HepG2 (cell line): ENCODE measurements around the gene MRPL38. TPM values are rescaled to one million over a fixed set of nuclear protein-coding genes. Genes with fewer than 3 reads are reported as not detected.

Experiments
- DMAP1 ChIP-seq: IDR thresholded peaks from 2 replicates; pipeline ENCODE4 v1.6.1; 2016
- ETV5 ChIP-seq: IDR thresholded peaks from 2 replicates; pipeline ENCODE4 v1.6.1; 2018; ENCODE audit warnings: missing biosample characterization, missing genetic modification reagents, inconsistent platforms, borderline replicate concordance
- ETV6 ChIP-seq: sonication (generic); formaldehyde crosslinking; conservative IDR thresholded peaks from 2 replicates; pipeline ENCODE4 v1.4.0; 2020; ENCODE audit warnings: missing genetic modification reagents
- HMGXB4 ChIP-seq, 2 experiments: sonication (generic) in 1 of 2; formaldehyde crosslinking in 1 of 2; IDR thresholded peaks; 2 replicates each; pipeline versions ENCODE4 v1.4.0 to v1.6.1; 2018 to 2020; ENCODE audit warnings: missing genetic modification reagents in 2 of 2, borderline replicate concordance in 1 of 2, low read depth in 1 of 2, mild to moderate bottlenecking in 1 of 2, missing biosample characterization in 1 of 2
- ISX ChIP-seq: sonication (generic); formaldehyde crosslinking; conservative IDR thresholded peaks from 2 replicates; pipeline ENCODE4 v1.5.0; 2020; ENCODE audit warnings: missing genetic modification reagents
- KLF9 ChIP-seq: IDR thresholded peaks from 2 replicates; pipeline ENCODE4 v1.6.1; 2016; ENCODE audit warnings: low read depth
- LRRFIP1 ChIP-seq: sonication (generic); formaldehyde crosslinking; conservative IDR thresholded peaks from 2 replicates; pipeline ENCODE4 v1.4.0; 2020; ENCODE audit warnings: missing genetic modification reagents
- MXI1 ChIP-seq: IDR thresholded peaks from 3 replicates; pipeline ENCODE4 v1.6.1; 2012; ENCODE audit warnings: low read depth, low read length, inconsistent platforms, borderline replicate concordance
- ZBTB10 ChIP-seq: sonication (generic); formaldehyde crosslinking; IDR thresholded peaks from 2 replicates; pipeline ENCODE4 v1.4.0; 2020; ENCODE audit warnings: missing genetic modification reagents, borderline replicate concordance
- ZC3H13 ChIP-seq: sonication (generic); formaldehyde crosslinking; IDR thresholded peaks from 2 replicates; pipeline ENCODE4 v1.8.1; 2023; ENCODE audit warnings: mild to moderate bottlenecking, missing genetic modification reagents, moderate library complexity
- ZNF556 ChIP-seq: sonication (generic); formaldehyde crosslinking; IDR thresholded peaks from 2 replicates; pipeline ENCODE4 v1.4.0; 2020; ENCODE audit warnings: mild to moderate bottlenecking, missing genetic modification reagents, borderline replicate concordance
- ZNF646 ChIP-seq: sonication (generic); formaldehyde crosslinking; IDR thresholded peaks from 2 replicates; pipeline ENCODE4 v1.9.0; 2021; ENCODE audit warnings: mild to moderate bottlenecking, missing genetic modification reagents
- ZNF746 ChIP-seq: sonication (generic); formaldehyde crosslinking; IDR thresholded peaks from 2 replicates; pipeline ENCODE4 v1.8.0; 2022; ENCODE audit warnings: mild to moderate bottlenecking, missing genetic modification reagents
- ZNF776 ChIP-seq: sonication (generic); formaldehyde crosslinking; IDR thresholded peaks from 2 replicates; pipeline ENCODE4 v1.4.0; 2020; ENCODE audit warnings: mild to moderate bottlenecking, missing genetic modification reagents
- polyA plus RNA-seq, 8 experiments: library from polyadenylated mRNA; depleted of rRNA in 3 of 8; stranded (reverse) in 7 of 8; unstranded in 1 of 8; fragments of >200 nt; fragmentation: Illumina TruSeq in 4 of 8; extraction: Trizol in 4 of 8; gene quantifications; 2 replicates each; pipeline versions ENCODE4 v1.2.1 to v1.2.3, GENCODE V29; 2011 to 2016; ENCODE audit warnings: low read depth in 4 of 8, missing spikeins in 1 of 8, mixed read lengths in 1 of 8; ENCODE audit not compliant: insufficient read depth in 1 of 8
- total RNA-seq, 5 experiments: library from RNA; depleted of rRNA; stranded (reverse); fragments of >200 nt; fragmentation: Illumina TruSeq; extraction: Trizol; gene quantifications; 2 replicates each; pipeline ENCODE4 v1.2.3, GENCODE V29; 2016; ENCODE audit warnings: low read depth in 1 of 5

Gene MRPL38
- total and polyA plus RNA-seq, 2 of the 13 experiments (the other 11 are each of a cell fraction or from before 2014, with no cell fraction given) = 83.7 to 125 TPM

GRCh38 chr17:75856062-75856756 lies 48.5 kb downstream of the MRPL38 start (continued):
- TF ChIP-seq HMGXB4 (CRISPR knock-in tag; IDR thresholded peaks at IDR 0.05; ENCODE audit: borderline replicate concordance in 1 of 2, low read depth in 1 of 2) (peak in 1 of 2 experiments; percentile 52; a peak in 1 of 4 replicates), DMAP1 (CRISPR knock-in tag) (peak; percentile 23; the same call in 1 of the 2 replicates), ZNF746 (CRISPR knock-in tag) (no peak), ETV6 (CRISPR knock-in tag) (no peak; the same call in 1 of the 2 replicates), ZNF646 (CRISPR knock-in tag) (peak; percentile 22; the same call in 1 of the 2 replicates), ZC3H13 (CRISPR knock-in tag) (0 out of 2 replicates have a peak, but pooled peaks have one; percentile 95), MXI1 (peak; percentile 84; the same call in 1 of the 3 replicates), ZBTB10 (CRISPR knock-in tag) (0 out of 2 replicates have a peak, but pooled peaks have one; percentile 17), ISX (CRISPR knock-in tag) (0 out of 2 replicates have a peak, but pooled peaks have one; percentile 68), ZNF556 (no peak), ZNF776 (CRISPR knock-in tag) (no peak), LRRFIP1 (CRISPR knock-in tag) (no peak), KLF9 (CRISPR knock-in tag) (no peak), ETV5 (0 out of 2 replicates have a peak, but pooled peaks have one; percentile 8)
